Measurements from ENCODE around the gene ZBTB11.

GRCh38 chr3:101640256-101640655 lies 36.7 kb downstream of the ZBTB11 start:
- TF ChIP-seq EZH2 (IDR thresholded peaks at IDR 0.05; ENCODE audit: borderline replicate concordance, low read length), result no peak
- TF ChIP-seq, protein P1, sequence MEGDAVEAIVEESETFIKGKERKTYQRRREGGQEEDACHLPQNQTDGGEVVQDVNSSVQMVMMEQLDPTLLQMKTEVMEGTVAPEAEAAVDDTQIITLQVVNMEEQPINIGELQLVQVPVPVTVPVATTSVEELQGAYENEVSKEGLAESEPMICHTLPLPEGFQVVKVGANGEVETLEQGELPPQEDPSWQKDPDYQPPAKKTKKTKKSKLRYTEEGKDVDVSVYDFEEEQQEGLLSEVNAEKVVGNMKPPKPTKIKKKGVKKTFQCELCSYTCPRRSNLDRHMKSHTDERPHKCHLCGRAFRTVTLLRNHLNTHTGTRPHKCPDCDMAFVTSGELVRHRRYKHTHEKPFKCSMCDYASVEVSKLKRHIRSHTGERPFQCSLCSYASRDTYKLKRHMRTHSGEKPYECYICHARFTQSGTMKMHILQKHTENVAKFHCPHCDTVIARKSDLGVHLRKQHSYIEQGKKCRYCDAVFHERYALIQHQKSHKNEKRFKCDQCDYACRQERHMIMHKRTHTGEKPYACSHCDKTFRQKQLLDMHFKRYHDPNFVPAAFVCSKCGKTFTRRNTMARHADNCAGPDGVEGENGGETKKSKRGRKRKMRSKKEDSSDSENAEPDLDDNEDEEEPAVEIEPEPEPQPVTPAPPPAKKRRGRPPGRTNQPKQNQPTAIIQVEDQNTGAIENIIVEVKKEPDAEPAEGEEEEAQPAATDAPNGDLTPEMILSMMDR (IDR thresholded peaks at IDR 0.05; ENCODE audit: low read length), result no peak

Measured in OCI-LY1 (cell line).